Gastrocnemius medialis (tissue), 4 donors: ENCODE data around the gene COX10. TPM values are rescaled to one million over a fixed set of nuclear protein-coding genes. Genes with fewer than 3 reads are reported as not detected.

Experiments
- ATAC-seq, 2 donors: fragments of 150-250 bp; one replicate each; pipeline ENCODE4 v1.9.1; 2016
- DNase-seq, 2 donors: peaks; one replicate each; pipeline ENCODE4 v3.0.0-alpha.2; 2019
- H3K27ac ChIP-seq, 4 donors: fragments of 200-600 bp; sonication (generic); 1 replicate in 1 of 4; 2 replicates in 3 of 4; pipeline ENCODE4 v1.5.1; 2016 to 2018; ENCODE audit warnings: mild to moderate bottlenecking in 2 of 4, moderate library complexity in 1 of 4
- H3K27me3 ChIP-seq, 3 donors: fragments of 200-600 bp; sonication (generic) in 2 of 3; 1 replicate in 1 of 3; 2 replicates in 2 of 3; pipeline versions ENCODE4 v1.5.1 to v1.6.0; 2016 to 2019; ENCODE audit warnings: mild to moderate bottlenecking in 1 of 3, moderate library complexity in 1 of 3
- H3K36me3 ChIP-seq, 2 donors: fragments of 200-600 bp; sonication (generic) in 1 of 2; one replicate each; pipeline ENCODE4 v1.5.1; 2017 to 2018
- H3K4me1 ChIP-seq, 2 donors: fragments of 200-600 bp; sonication (generic) in 1 of 2; one replicate each; pipeline ENCODE4 v1.5.1; 2016 to 2017; ENCODE audit warnings: mild to moderate bottlenecking in 2 of 2
- H3K4me3 ChIP-seq, 4 donors: fragments of 200-600 bp; sonication (generic) in 3 of 4; 1 replicate in 1 of 4; 2 replicates in 3 of 4; pipeline ENCODE4 v1.5.1; 2016 to 2019; ENCODE audit warnings: mild to moderate bottlenecking in 2 of 4
- H3K9me3 ChIP-seq, 3 donors: fragments of 200-600 bp; sonication (generic) in 2 of 3; 1 replicate in 1 of 3; 2 replicates in 2 of 3; pipeline ENCODE4 v1.5.1; 2016 to 2019
- CTCF ChIP-seq, 5 experiments: fragments of 450-650 bp in 3 of 5; fragments of 200-600 bp in 2 of 5; sonication (generic) in 2 of 5; IDR thresholded peaks in 4 of 5; conservative IDR thresholded peaks in 1 of 5; 1 replicate in 4 of 5; 2 replicates in 1 of 5; pipeline ENCODE4 v1.5.1; 2016 to 2019; ENCODE audit warnings: antibody characterized with exemption in 5 of 5, mild to moderate bottlenecking in 3 of 5, moderate library complexity in 3 of 5
- POLR2A ChIP-seq, 2 donors: fragments of 450-650 bp; IDR thresholded peaks; one replicate each; pipeline ENCODE4 v1.6.1; 2017; ENCODE audit warnings: antibody characterized with exemption in 2 of 2, mild to moderate bottlenecking in 2 of 2, moderate library complexity in 2 of 2
- in situ Hi-C, 4 donors: fragments of 200-750 bp; cut with MboI; loops; one replicate each; pipeline versions ENCODE4 v1.15.0 to v1.8.0; 2017; ENCODE audit warnings: low sequenced_read_pairs in 4 of 4
- intact Hi-C: fragments of 100-400 bp; cut with DNase I; formaldehyde crosslinking; loops from one replicate; pipeline ENCODE4 v1.15.1; 2023; ENCODE audit warnings: low total_unique reads
- total RNA-seq, 4 donors: library from RNA; depleted of rRNA; stranded (reverse); fragments of >200 nt; gene quantifications; one replicate each; pipeline versions ENCODE4 v1.1.0 to v1.2.3, GENCODE V29; 2016

The COX10 gene
- total RNA-seq, 4 donors from 2014 or later = 70.6 to 123 (median 87.3) TPM

GRCh38 chr17:14149751-14150150 is 80.4 kb downstream of the COX10 start:
- in situ Hi-C loops (no loop called here), intact Hi-C loops (no loop called here)

GRCh38 chr17:14150619-14151018 is 81.3 kb downstream of the COX10 start:
- no peak for TF ChIP-seq POLR2A (IDR thresholded peaks at IDR 0.05)
- TF ChIP-seq CTCF (IDR thresholded peaks at IDR 0.05 in 4 of 5, conservative IDR thresholded peaks at IDR 0.05 in 1 of 5) = no peak
- Histone ChIP-seq H3K27ac (peak overlapping the region; percentile 41 to 72 (median 46)), H3K9me3 (no peaks in the 10 kb centered on the region), H3K4me1 (peaks cover 23 to 32% of the 10 kb centered on the region in 2 donors), H3K27me3 (no peaks in the 10 kb centered on the region), H3K4me3 (no peak overlapping the region), H3K36me3 (no peaks in the 10 kb centered on the region)
- in situ Hi-C loops = no loop called here
- DNase-seq (peak; percentile 18 to 42), ATAC-seq (peak; percentile 74 to 86)
- intact Hi-C loops = no loop called here

More at GRCh38 chr17:14149751-14150150, 80.4 kb downstream of the COX10 start:
- no peak for TF ChIP-seq CTCF (IDR thresholded peaks at IDR 0.05 in 4 of 5, conservative IDR thresholded peaks at IDR 0.05 in 1 of 5)
- no peak for TF ChIP-seq POLR2A (IDR thresholded peaks at IDR 0.05)
- no peaks in the 10 kb centered on the region for H3K27me3 ChIP-seq
- no peak for ATAC-seq
- no peak for DNase-seq
- H3K9me3 ChIP-seq = no peaks in the 10 kb centered on the region
- H3K36me3 ChIP-seq = no peaks in the 10 kb centered on the region
- H3K27ac ChIP-seq = peak overlapping the region in 3 of 4 donors; percentile 44 to 72 (median 48)
- H3K4me1 ChIP-seq = peaks cover 24 to 33% of the 10 kb centered on the region in 2 donors
- no peak overlapping the region for H3K4me3 ChIP-seq

- no peak for TF ChIP-seq CTCF (IDR thresholded peaks at IDR 0.05 in 4 of 5, conservative IDR thresholded peaks at IDR 0.05 in 1 of 5)
- no peak for TF ChIP-seq POLR2A (IDR thresholded peaks at IDR 0.05)
- Histone ChIP-seq H3K9me3 (no peaks in the 10 kb centered on the region), H3K27ac (peak overlapping the region in 2 of 4 donors; percentile 6 to 7), H3K4me1 (peaks cover 23 to 32% of the 10 kb centered on the region in 2 donors), H3K27me3 (no peaks in the 10 kb centered on the region), H3K4me3 (no peak overlapping the region), H3K36me3 (no peaks in the 10 kb centered on the region)
- in situ Hi-C loops (no loop called here), intact Hi-C loops (no loop called here)
- ATAC-seq (peak in 1 of 2 donors; percentile 20), DNase-seq (no peak)
Measured at GRCh38 chr17:14152721-14153120, 83.4 kb downstream of the COX10 start.

GRCh38 chr17:14153374-14153773 is 84.1 kb downstream of the COX10 start:
- H3K4me3 ChIP-seq = no peak overlapping the region
- peaks cover 23 to 32% of the 10 kb centered on the region in 2 donors for H3K4me1 ChIP-seq
- H3K36me3 ChIP-seq = no peaks in the 10 kb centered on the region
- no peak for TF ChIP-seq CTCF (IDR thresholded peaks at IDR 0.05 in 4 of 5, conservative IDR thresholded peaks at IDR 0.05 in 1 of 5)
- no peak for TF ChIP-seq POLR2A (IDR thresholded peaks at IDR 0.05)
- no peak for DNase-seq
- ATAC-seq = no peak
- H3K27ac ChIP-seq = no peak overlapping the region
- no peaks in the 10 kb centered on the region for H3K9me3 ChIP-seq
- H3K27me3 ChIP-seq = no peaks in the 10 kb centered on the region
- in situ Hi-C loops (no loop called here), intact Hi-C loops (no loop called here)

- ATAC-seq = no peak
- intact Hi-C loops = no loop called here
- no peaks in the 10 kb centered on the region for H3K27me3 ChIP-seq
Measured at GRCh38 chr17:14156689-14157088, 87.4 kb downstream of the COX10 start.

More at GRCh38 chr17:14156689-14157088, 87.4 kb downstream of the COX10 start:
- no peak for DNase-seq
- Histone ChIP-seq H3K4me1 (peaks cover 10 to 15% of the 10 kb centered on the region in 2 donors), H3K27ac (no peak overlapping the region), H3K4me3 (no peak overlapping the region), H3K9me3 (no peaks in the 10 kb centered on the region), H3K36me3 (peaks cover 0 to 11% of the 10 kb centered on the region in 2 donors)
- TF ChIP-seq CTCF (IDR thresholded peaks at IDR 0.05 in 4 of 5, conservative IDR thresholded peaks at IDR 0.05 in 1 of 5) = no peak
- no peak for TF ChIP-seq POLR2A (IDR thresholded peaks at IDR 0.05)
- in situ Hi-C loops = no loop called here
